MM.1S (cell line): ENCODE results near the gene CSRP1.

Experiments
- DNase-seq: peaks from one replicate; pipeline ENCODE4 v3.0.0-alpha.2; 2015
- H2AFZ ChIP-seq: fragments of 300-600 bp; sonication (generic); 2 replicates; pipeline ENCODE4 v1.6.0; 2016; ENCODE audit warnings: antibody characterized with exemption, low read length
- H3F3A ChIP-seq: fragments of 300-600 bp; sonication (generic); 2 replicates; pipeline ENCODE4 v1.6.1; 2016; ENCODE audit warnings: mild to moderate bottlenecking, antibody characterized with exemption, low read length, moderate library complexity, mixed read lengths; ENCODE audit not compliant: insufficient read depth
- H3K27ac ChIP-seq: fragments of 300-600 bp; sonication (generic); 2 replicates; pipeline ENCODE4 v1.5.1; 2016; ENCODE audit warnings: mild to moderate bottlenecking, low read length
- H3K27me3 ChIP-seq: fragments of 300-600 bp; sonication (generic); replicated peaks from 2 replicates; pipeline ENCODE4 v1.6.0; 2016; ENCODE audit warnings: low read length; ENCODE audit not compliant: insufficient read depth
- H3K36me3 ChIP-seq: fragments of 300-600 bp; sonication (generic); replicated peaks from 2 replicates; pipeline ENCODE4 v1.6.1; 2016; ENCODE audit warnings: mild to moderate bottlenecking, low read length, mixed read lengths; ENCODE audit not compliant: insufficient read depth
- H3K4me1 ChIP-seq: fragments of 300-600 bp; sonication (generic); 2 replicates; pipeline ENCODE4 v1.6.1; 2016; ENCODE audit warnings: low read length, mixed read lengths
- H3K4me2 ChIP-seq: fragments of 300-600 bp; sonication (generic); 2 replicates; pipeline ENCODE4 v1.6.0; 2016; ENCODE audit warnings: low read depth, low read length
- H3K4me3 ChIP-seq: fragments of 300-600 bp; sonication (generic); 2 replicates; pipeline ENCODE4 v1.5.1; 2016; ENCODE audit warnings: low read length, mixed read lengths
- H3K79me2 ChIP-seq: fragments of 300-600 bp; sonication (generic); 2 replicates; pipeline ENCODE4 v1.6.1; 2016; ENCODE audit warnings: mixed run types, low read length, mixed read lengths
- H3K9ac ChIP-seq: fragments of 300-600 bp; sonication (generic); 2 replicates; pipeline ENCODE4 v1.6.1; 2016; ENCODE audit warnings: low read length, mixed read lengths
- H3K9me2 ChIP-seq: fragments of 300-600 bp; sonication (generic); replicated peaks from 2 replicates; pipeline ENCODE4 v1.6.1; 2016; ENCODE audit warnings: mild to moderate bottlenecking, low read length, mixed read lengths; ENCODE audit not compliant: insufficient read depth
- H3K9me3 ChIP-seq: fragments of 300-600 bp; sonication (generic); replicated peaks from 2 replicates; pipeline ENCODE4 v1.6.1; 2016; ENCODE audit warnings: mild to moderate bottlenecking, low read length, mixed read lengths; ENCODE audit not compliant: insufficient read depth
- H4K20me1 ChIP-seq: fragments of 300-600 bp; sonication (generic); 2 replicates; pipeline ENCODE4 v1.6.1; 2016; ENCODE audit warnings: mild to moderate bottlenecking, low read length, moderate library complexity, mixed read lengths; ENCODE audit not compliant: insufficient read depth
- CTCF ChIP-seq: fragments of 300-600 bp; sonication (generic); IDR thresholded peaks from 2 replicates; pipeline ENCODE4 v1.5.1; 2016; ENCODE audit warnings: antibody characterized with exemption, low read length, mixed read lengths
- EZH2 ChIP-seq: fragments of 300-600 bp; sonication (generic); optimal IDR thresholded peaks from 2 replicates; pipeline ENCODE3; 2017; ENCODE audit warnings: low read depth, mild to moderate bottlenecking, antibody characterized with exemption, low read length, mixed read lengths
- EZH2phosphoT487 ChIP-seq: fragments of 300-600 bp; sonication (generic); IDR thresholded peaks from 2 replicates; pipeline ENCODE4 v1.6.1; 2018; ENCODE audit warnings: antibody characterized with exemption, low read length

The CSRP1 gene

GRCh38 chr1:201433609-201434008 lies 73.3 kb downstream of the CSRP1 start:
- Histone ChIP-seq H3K27ac (no peak overlapping the region), H3K36me3 (no peaks in the 10 kb centered on the region), H3K9me3 (no peaks in the 10 kb centered on the region), H3F3A (no peaks in the 10 kb centered on the region), H3K27me3 (peaks cover 6% of the 10 kb centered on the region; the same call in 1 of the 2 replicates), H3K79me2 (no peaks in the 10 kb centered on the region), H3K9ac (no peak overlapping the region), H2AFZ (no peak overlapping the region), H3K4me2 (no peak overlapping the region), H3K4me3 (no peak overlapping the region), H3K9me2 (no peaks in the 10 kb centered on the region), H3K4me1 (no peaks in the 10 kb centered on the region), H4K20me1 (no peaks in the 10 kb centered on the region)
- DNase-seq, result no peak
- TF ChIP-seq CTCF, result no peak
- no peak for TF ChIP-seq EZH2
- TF ChIP-seq EZH2phosphoT487, result no peak
